Measurements from ENCODE around the gene RASSF8.

Gene RASSF8

DNA sequence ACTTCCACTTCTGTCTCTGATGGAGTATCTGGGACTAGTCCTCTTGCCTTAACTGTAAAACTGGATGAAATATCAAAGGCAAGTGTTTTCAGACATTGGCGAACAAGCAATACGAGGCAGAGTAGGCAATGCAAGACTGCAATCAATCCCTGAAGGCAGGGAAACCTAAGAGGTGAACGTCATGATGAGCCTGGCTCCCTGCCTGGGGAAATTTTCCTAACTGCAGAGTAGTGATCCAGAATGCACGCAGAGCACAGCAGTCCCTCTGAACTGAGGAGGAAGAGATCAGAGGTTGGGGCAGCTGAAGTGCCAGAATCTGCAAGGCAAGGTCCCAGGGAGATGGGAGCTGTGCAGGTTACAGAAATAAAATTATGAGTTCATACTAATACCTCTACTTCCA, 147.9 kb downstream of the RASSF8 start:
- Histone ChIP-seq H3K4me1 (ENCODE audit: low read length) (no peaks in the 10 kb centered on the region), H3K36me3 (replicated peaks; ENCODE audit: insufficient read depth, low read length) (no peaks in the 10 kb centered on the region), H4K20me1 (ENCODE audit: insufficient read depth, low read length) (no peaks in the 10 kb centered on the region), H3K79me2 (ENCODE audit: low read length) (no peaks in the 10 kb centered on the region), H3K27me3 (replicated peaks; ENCODE audit: insufficient read depth, low read length) (no peaks in the 10 kb centered on the region), H3K9ac (ENCODE audit: low read length) (no peak overlapping the region), H3F3A (ENCODE audit: insufficient read depth, low read length) (no peaks in the 10 kb centered on the region), H3K9me3 (replicated peaks; ENCODE audit: insufficient read depth, low read length) (no peaks in the 10 kb centered on the region), H2AFZ (ENCODE audit: low read length) (no peak overlapping the region), H3K27ac (ENCODE audit: low read length) (no peak overlapping the region), H3K9me2 (replicated peaks; ENCODE audit: insufficient read depth, low read length) (no peaks in the 10 kb centered on the region), H3K4me3 (ENCODE audit: low read length) (no peak overlapping the region), H3K4me2 (ENCODE audit: low read depth, low read length) (no peak overlapping the region)
- no peak for DNase-seq
- TF ChIP-seq, protein P1, sequence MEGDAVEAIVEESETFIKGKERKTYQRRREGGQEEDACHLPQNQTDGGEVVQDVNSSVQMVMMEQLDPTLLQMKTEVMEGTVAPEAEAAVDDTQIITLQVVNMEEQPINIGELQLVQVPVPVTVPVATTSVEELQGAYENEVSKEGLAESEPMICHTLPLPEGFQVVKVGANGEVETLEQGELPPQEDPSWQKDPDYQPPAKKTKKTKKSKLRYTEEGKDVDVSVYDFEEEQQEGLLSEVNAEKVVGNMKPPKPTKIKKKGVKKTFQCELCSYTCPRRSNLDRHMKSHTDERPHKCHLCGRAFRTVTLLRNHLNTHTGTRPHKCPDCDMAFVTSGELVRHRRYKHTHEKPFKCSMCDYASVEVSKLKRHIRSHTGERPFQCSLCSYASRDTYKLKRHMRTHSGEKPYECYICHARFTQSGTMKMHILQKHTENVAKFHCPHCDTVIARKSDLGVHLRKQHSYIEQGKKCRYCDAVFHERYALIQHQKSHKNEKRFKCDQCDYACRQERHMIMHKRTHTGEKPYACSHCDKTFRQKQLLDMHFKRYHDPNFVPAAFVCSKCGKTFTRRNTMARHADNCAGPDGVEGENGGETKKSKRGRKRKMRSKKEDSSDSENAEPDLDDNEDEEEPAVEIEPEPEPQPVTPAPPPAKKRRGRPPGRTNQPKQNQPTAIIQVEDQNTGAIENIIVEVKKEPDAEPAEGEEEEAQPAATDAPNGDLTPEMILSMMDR (IDR thresholded peaks at IDR 0.05; ENCODE audit: low read length): no peak
- TF ChIP-seq EZH2phosphoT487 (IDR thresholded peaks at IDR 0.05; ENCODE audit: low read length) (no peak), EZH2 (optimal IDR thresholded peaks at IDR 0.05; ENCODE audit: low read depth, low read length) (no peak)

DNA sequence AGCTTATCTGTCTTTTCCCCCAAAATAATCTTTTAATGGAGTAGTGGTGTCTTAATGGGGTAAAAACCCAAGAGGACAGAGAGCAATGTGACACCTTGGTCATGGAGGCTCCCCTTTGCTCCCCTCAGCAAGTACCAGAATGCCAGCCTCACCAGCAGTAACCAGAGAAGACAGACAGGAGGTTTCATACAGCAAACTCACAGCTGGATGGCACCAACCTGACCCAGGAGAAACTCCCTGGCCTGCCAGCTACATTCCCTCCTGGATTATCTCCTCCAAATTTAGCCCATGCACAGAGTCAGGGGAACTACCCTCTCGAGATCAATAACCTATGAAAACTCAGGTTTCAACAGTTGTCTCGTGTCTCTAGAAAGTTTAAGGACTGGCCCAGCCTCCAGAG, 150.4 kb downstream of the RASSF8 start:
- Histone ChIP-seq H3K9me2 (replicated peaks; ENCODE audit: insufficient read depth, low read length) (no peaks in the 10 kb centered on the region), H3K4me3 (ENCODE audit: low read length) (no peak overlapping the region), H3K79me2 (ENCODE audit: low read length) (no peaks in the 10 kb centered on the region), H4K20me1 (ENCODE audit: insufficient read depth, low read length) (no peaks in the 10 kb centered on the region), H3F3A (ENCODE audit: insufficient read depth, low read length) (peaks cover 11% of the 10 kb centered on the region; the same call in 1 of the 2 replicates), H3K9ac (ENCODE audit: low read length) (no peak overlapping the region), H3K4me2 (ENCODE audit: low read depth, low read length) (no peak overlapping the region), H3K27me3 (replicated peaks; ENCODE audit: insufficient read depth, low read length) (no peaks in the 10 kb centered on the region), H3K27ac (ENCODE audit: low read length) (no peak overlapping the region), H3K36me3 (replicated peaks; ENCODE audit: insufficient read depth, low read length) (no peaks in the 10 kb centered on the region), H3K9me3 (replicated peaks; ENCODE audit: insufficient read depth, low read length) (no peaks in the 10 kb centered on the region), H2AFZ (ENCODE audit: low read length) (no peak overlapping the region), H3K4me1 (ENCODE audit: low read length) (peaks cover 10% of the 10 kb centered on the region)
- TF ChIP-seq, protein P1 (IDR thresholded peaks at IDR 0.05; ENCODE audit: low read length): no peak
- TF ChIP-seq EZH2 (optimal IDR thresholded peaks at IDR 0.05; ENCODE audit: low read depth, low read length) (no peak), EZH2phosphoT487 (IDR thresholded peaks at IDR 0.05; ENCODE audit: low read length) (no peak)
- no peak for DNase-seq

DNA sequence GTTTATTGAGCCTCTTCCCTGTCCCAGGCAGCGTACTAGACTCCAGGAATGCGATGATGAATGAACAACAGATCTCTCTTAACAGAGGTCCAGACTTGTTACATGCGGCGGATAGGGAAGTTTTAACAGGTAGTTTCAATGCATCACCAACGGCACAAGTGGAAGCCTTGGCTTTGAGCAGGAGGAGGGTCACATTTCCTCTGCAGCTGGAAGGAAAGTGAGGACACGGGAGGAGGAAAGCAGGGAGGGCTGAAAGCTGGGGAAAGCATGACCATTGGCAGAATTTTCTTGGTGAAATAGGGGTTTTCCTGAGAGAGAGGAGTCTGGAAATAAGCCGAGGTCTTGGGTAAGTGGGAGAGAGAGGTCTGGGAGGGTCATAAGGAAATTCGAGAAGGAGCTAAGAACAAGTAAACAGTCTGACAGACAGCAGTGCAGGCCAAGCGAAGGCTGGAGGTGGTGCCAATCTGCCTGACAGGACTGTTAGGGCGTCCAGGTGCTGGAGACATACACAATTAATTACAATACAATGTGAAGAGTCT, 150.9 kb downstream of the RASSF8 start:
- no peak for TF ChIP-seq EZH2phosphoT487 (IDR thresholded peaks at IDR 0.05; ENCODE audit: low read length)
- TF ChIP-seq, protein P1 (IDR thresholded peaks at IDR 0.05; ENCODE audit: low read length): no peak
- TF ChIP-seq EZH2 (optimal IDR thresholded peaks at IDR 0.05; ENCODE audit: low read depth, low read length): no peak
- Histone ChIP-seq H3K4me2 (ENCODE audit: low read depth, low read length) (no peak overlapping the region), H3K79me2 (ENCODE audit: low read length) (no peaks in the 10 kb centered on the region), H2AFZ (ENCODE audit: low read length) (no peak overlapping the region), H3K9me3 (replicated peaks; ENCODE audit: insufficient read depth, low read length) (no peaks in the 10 kb centered on the region), H3K9ac (ENCODE audit: low read length) (no peak overlapping the region), H3K36me3 (replicated peaks; ENCODE audit: insufficient read depth, low read length) (no peaks in the 10 kb centered on the region), H3K4me1 (ENCODE audit: low read length) (peaks cover 10% of the 10 kb centered on the region), H3K4me3 (ENCODE audit: low read length) (no peak overlapping the region), H3K27ac (ENCODE audit: low read length) (no peak overlapping the region), H3K27me3 (replicated peaks; ENCODE audit: insufficient read depth, low read length) (no peaks in the 10 kb centered on the region), H4K20me1 (ENCODE audit: insufficient read depth, low read length) (no peaks in the 10 kb centered on the region), H3F3A (ENCODE audit: insufficient read depth, low read length) (peaks cover 13% of the 10 kb centered on the region; the same call in 1 of the 2 replicates), H3K9me2 (replicated peaks; ENCODE audit: insufficient read depth, low read length) (no peaks in the 10 kb centered on the region)
- DNase-seq: no peak

Measured in MM.1S (cell line).